Measurements from ENCODE around the gene MYL7.

- no peak for TF ChIP-seq RARB (CRISPR knock-in tag; IDR thresholded peaks at IDR 0.05)
- TF ChIP-seq TOX (CRISPR knock-in tag; IDR thresholded peaks at IDR 0.05; ENCODE audit: borderline replicate concordance): no peak
- no peak for TF ChIP-seq ISL1 (CRISPR knock-in tag; IDR thresholded peaks at IDR 0.05)
Measured at GRCh38 chr7:44106311-44107065, 34.6 kb downstream of the MYL7 start.

Measured in SK-N-SH treated with all-trans-retinoic acid at 6 μM for 48 hours (cell line).